ENCODE results near the gene PGAP1.

PGAP1 gene

DNA sequence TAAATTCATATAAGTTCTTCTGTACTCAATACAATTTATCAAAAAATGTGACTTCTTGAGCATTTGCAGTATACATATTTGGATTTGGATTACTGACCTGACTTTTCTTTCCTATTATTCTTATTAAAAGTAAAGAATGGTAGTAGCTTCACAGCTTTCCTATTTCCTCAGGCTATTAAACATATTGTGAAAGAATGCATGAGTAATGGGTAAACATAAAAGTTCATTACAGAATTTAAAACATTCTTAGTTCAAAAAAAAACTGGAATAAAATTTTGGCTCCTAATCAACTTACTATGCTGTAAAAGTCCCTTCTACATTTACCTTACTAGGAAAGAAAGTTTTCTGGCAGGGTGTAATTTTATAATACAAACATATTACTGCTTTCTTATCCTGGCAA, 90.1 kb downstream of the PGAP1 start:
- TF ChIP-seq SUZ12 (IDR thresholded peaks at IDR 0.05; ENCODE audit: extremely low read depth, insufficient read depth, insufficient read length) (no peak), ZNF274 (IDR thresholded peaks at IDR 0.05; ENCODE audit: low read depth, low read length) (no peak), YY1 (IDR thresholded peaks at IDR 0.05; ENCODE audit: insufficient read depth, insufficient read length) (no peak)
- DNase-seq (ENCODE audit: low read depth, low spot score): no peak
- Histone ChIP-seq H3K36me3 (ENCODE audit: insufficient read depth, insufficient read length, low read length) (peaks cover 23% of the 10 kb centered on the region), H3K27me3 (ENCODE audit: insufficient read depth, insufficient read length) (no peaks in the 10 kb centered on the region), H3K9ac (ENCODE audit: insufficient read length, low read depth) (no peak overlapping the region), H3K4me3 (ENCODE audit: insufficient read length, low read depth) (no peak overlapping the region), H3K4me1 (ENCODE audit: insufficient read depth, insufficient read length) (no peaks in the 10 kb centered on the region), H3K9me3 (ENCODE audit: insufficient read depth, low read length) (no peaks in the 10 kb centered on the region)

DNA sequence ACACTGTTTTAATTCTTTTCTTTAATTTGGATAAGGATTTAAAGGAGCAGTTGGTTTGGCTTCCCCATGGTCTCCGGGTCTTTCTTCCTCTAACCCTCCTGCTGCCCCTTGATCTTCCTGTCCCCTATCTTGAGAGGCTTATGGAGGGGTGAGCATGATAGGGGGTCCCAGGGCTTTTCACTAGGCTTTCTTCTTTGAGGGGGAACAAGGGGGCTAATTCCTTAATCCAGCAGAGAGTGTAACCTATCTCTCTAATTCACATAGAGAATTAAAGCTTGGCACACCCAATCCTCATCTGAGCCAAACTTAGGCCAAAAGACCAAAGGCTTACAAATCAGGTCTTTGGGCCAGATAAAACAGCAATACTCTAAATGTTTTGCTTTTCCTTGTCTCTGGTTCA, 95.8 kb downstream of the PGAP1 start:
- no peak overlapping the region for H3K4me3 ChIP-seq (ENCODE audit: insufficient read length, low read depth)
- H3K9me3 ChIP-seq (ENCODE audit: insufficient read depth, low read length): no peaks in the 10 kb centered on the region
- no peaks in the 10 kb centered on the region for H3K27me3 ChIP-seq (ENCODE audit: insufficient read depth, insufficient read length)
- TF ChIP-seq SUZ12 (IDR thresholded peaks at IDR 0.05; ENCODE audit: extremely low read depth, insufficient read depth, insufficient read length) (no peak), YY1 (IDR thresholded peaks at IDR 0.05; ENCODE audit: insufficient read depth, insufficient read length) (no peak), ZNF274 (IDR thresholded peaks at IDR 0.05; ENCODE audit: low read depth, low read length) (no peak)
- H3K9ac ChIP-seq (ENCODE audit: insufficient read length, low read depth): no peak overlapping the region
- no peaks in the 10 kb centered on the region for H3K36me3 ChIP-seq (ENCODE audit: insufficient read depth, insufficient read length, low read length)
- H3K4me1 ChIP-seq (ENCODE audit: insufficient read depth, insufficient read length): no peaks in the 10 kb centered on the region
- no peak for DNase-seq (ENCODE audit: low read depth, low spot score)

DNA sequence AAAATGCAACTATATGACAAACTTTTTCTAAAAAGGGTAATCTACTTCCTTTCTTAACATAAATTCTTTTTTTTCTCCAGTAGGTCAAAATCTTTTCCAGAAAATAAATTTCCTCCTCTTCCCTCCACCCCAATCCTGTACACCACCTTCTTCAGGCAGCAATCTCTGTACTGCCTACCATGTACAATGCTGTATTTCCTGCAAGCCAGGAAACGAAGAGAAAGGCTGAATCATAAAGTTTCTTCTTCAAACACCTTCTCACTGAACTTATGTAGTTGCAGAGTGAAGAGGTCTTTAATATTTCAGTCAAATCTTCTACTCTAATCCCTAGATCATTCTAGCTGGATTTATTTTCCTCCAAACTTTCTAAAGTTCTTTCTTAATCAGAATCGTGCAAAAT, 99.2 kb downstream of the PGAP1 start:
- Histone ChIP-seq H3K36me3 (ENCODE audit: insufficient read depth, insufficient read length, low read length) (no peaks in the 10 kb centered on the region), H3K9me3 (ENCODE audit: insufficient read depth, low read length) (no peaks in the 10 kb centered on the region), H3K9ac (ENCODE audit: insufficient read length, low read depth) (no peak overlapping the region), H3K4me3 (ENCODE audit: insufficient read length, low read depth) (no peak overlapping the region), H3K27me3 (ENCODE audit: insufficient read depth, insufficient read length) (no peaks in the 10 kb centered on the region), H3K4me1 (ENCODE audit: insufficient read depth, insufficient read length) (no peaks in the 10 kb centered on the region)
- no peak for TF ChIP-seq YY1 (IDR thresholded peaks at IDR 0.05; ENCODE audit: insufficient read depth, insufficient read length)
- TF ChIP-seq ZNF274 (IDR thresholded peaks at IDR 0.05; ENCODE audit: low read depth, low read length): no peak
- TF ChIP-seq SUZ12 (IDR thresholded peaks at IDR 0.05; ENCODE audit: extremely low read depth, insufficient read depth, insufficient read length): no peak
- no peak for DNase-seq (ENCODE audit: low read depth, low spot score)

DNA sequence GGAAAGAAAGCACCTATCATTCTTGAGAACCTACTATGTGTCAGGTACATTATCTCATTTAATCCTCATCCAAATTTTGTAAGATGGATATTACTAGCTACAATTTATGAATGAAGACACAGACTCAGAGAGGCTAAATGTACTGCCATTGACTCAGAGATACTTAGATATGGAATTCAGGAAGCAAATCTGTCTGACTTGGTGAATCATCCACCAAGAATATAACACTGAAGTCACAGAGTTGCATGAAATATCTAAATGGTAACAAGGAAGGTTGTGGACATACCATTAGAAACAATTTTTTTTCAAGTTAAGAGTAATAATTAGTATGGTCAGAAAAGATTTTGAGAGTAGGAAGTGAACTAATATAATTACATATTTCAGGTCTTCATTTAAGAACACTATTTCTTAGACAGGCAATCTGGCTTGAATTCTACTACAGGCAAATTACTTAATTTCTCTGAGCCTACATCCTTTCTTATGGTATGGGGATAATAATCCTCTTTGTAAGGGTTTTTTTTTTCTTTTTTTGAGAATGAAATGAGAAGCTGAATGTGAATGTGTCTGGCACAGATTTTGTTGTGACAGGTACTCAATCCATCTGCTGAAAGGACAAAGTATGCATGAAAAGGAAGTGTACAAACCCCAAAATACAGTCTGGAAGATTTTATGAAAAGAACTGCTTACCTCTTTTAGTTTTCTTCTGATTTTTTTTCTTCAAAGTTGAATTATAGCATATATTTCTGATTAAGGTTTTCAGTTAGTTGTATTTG, 102.6 kb downstream of the PGAP1 start:
- DNase-seq (ENCODE audit: low read depth, low spot score): no peak
- no peaks in the 10 kb centered on the region for H3K4me1 ChIP-seq (ENCODE audit: insufficient read depth, insufficient read length)
- no peaks in the 10 kb centered on the region for H3K27me3 ChIP-seq (ENCODE audit: insufficient read depth, insufficient read length)
- H3K9ac ChIP-seq (ENCODE audit: insufficient read length, low read depth): no peak overlapping the region
- no peaks in the 10 kb centered on the region for H3K36me3 ChIP-seq (ENCODE audit: insufficient read depth, insufficient read length, low read length)
- H3K4me3 ChIP-seq (ENCODE audit: insufficient read length, low read depth): no peak overlapping the region
- TF ChIP-seq YY1 (IDR thresholded peaks at IDR 0.05; ENCODE audit: insufficient read depth, insufficient read length) (no peak), SUZ12 (IDR thresholded peaks at IDR 0.05; ENCODE audit: extremely low read depth, insufficient read depth, insufficient read length) (no peak), ZNF274 (IDR thresholded peaks at IDR 0.05; ENCODE audit: low read depth, low read length) (no peak)
- peaks cover 5% of the 10 kb centered on the region; the same call in 1 of the 2 replicates for H3K9me3 ChIP-seq (ENCODE audit: insufficient read depth, low read length)

DNA sequence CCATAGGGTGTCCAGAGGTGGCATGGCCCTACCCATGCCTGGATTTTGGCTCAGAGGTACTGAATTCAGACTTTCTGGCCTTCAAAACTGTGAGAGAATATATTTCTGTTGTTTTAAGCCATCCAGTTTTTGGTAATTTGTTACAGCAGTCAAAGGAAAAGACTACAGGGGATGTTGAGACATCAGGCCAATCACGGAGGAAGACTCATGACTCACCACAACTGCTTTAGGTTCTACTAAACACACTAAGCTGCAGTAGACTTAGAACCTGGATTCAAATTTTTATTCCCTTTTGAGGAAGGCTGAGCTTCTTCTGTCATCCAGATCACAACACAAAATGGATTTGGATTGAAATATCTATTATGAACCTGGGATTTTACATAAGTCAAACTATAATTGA, 105.3 kb downstream of the PGAP1 start:
- Histone ChIP-seq H3K4me3 (ENCODE audit: insufficient read length, low read depth) (no peak overlapping the region), H3K27me3 (ENCODE audit: insufficient read depth, insufficient read length) (no peaks in the 10 kb centered on the region), H3K9ac (ENCODE audit: insufficient read length, low read depth) (no peak overlapping the region), H3K36me3 (ENCODE audit: insufficient read depth, insufficient read length, low read length) (no peaks in the 10 kb centered on the region), H3K9me3 (ENCODE audit: insufficient read depth, low read length) (peaks cover 28% of the 10 kb centered on the region; the same call in 1 of the 2 replicates), H3K4me1 (ENCODE audit: insufficient read depth, insufficient read length) (no peaks in the 10 kb centered on the region)
- TF ChIP-seq YY1 (IDR thresholded peaks at IDR 0.05; ENCODE audit: insufficient read depth, insufficient read length): no peak
- no peak for TF ChIP-seq SUZ12 (IDR thresholded peaks at IDR 0.05; ENCODE audit: extremely low read depth, insufficient read depth, insufficient read length)
- no peak for TF ChIP-seq ZNF274 (IDR thresholded peaks at IDR 0.05; ENCODE audit: low read depth, low read length)
- DNase-seq (ENCODE audit: low read depth, low spot score): no peak

DNA sequence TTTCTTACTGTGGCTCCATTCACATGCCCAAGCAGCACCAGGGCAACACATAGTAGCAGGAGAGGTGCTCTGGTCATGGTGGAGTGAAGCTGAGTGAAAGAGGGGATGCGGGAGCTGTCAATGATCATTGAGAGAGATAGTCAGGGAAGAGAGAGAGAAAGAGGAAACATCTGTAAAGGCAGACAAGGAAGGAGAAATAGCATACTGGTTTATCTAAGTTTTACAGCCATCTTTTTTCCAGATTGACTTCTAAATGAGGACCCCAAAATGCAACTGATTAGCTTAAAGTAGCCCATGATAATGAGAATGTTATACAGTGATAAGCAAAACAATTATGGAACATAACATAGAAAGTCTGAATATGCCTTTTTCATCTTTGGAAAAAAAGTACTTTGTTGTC, 117.2 kb downstream of the PGAP1 start, which contains the start of gene C2orf66:
Gene C2orf66 (minus strand): TSS at position 96 of the 400 bp plus-strand sequence. CDS start 19 bp downstream, at position 77.
- TF ChIP-seq ZNF274 (IDR thresholded peaks at IDR 0.05; ENCODE audit: low read depth, low read length) (no peak), YY1 (IDR thresholded peaks at IDR 0.05; ENCODE audit: insufficient read depth, insufficient read length) (no peak), SUZ12 (IDR thresholded peaks at IDR 0.05; ENCODE audit: extremely low read depth, insufficient read depth, insufficient read length) (no peak)
- H3K9me3 ChIP-seq (ENCODE audit: insufficient read depth, low read length): no peaks in the 10 kb centered on the region; the same call in 1 of the 2 replicates
- no peak within 1 kb of the TSS for H3K9ac ChIP-seq (ENCODE audit: insufficient read length, low read depth)
- no peaks in the 10 kb centered on the region for H3K36me3 ChIP-seq (ENCODE audit: insufficient read depth, insufficient read length, low read length)
- H3K4me3 ChIP-seq (ENCODE audit: insufficient read length, low read depth): no peak within 1 kb of the TSS
- DNase-seq (ENCODE audit: low read depth, low spot score): no peak
- H3K27me3 ChIP-seq (ENCODE audit: insufficient read depth, insufficient read length): no peaks in the 10 kb centered on the region
- H3K4me1 ChIP-seq (ENCODE audit: insufficient read depth, insufficient read length): no peaks in the 10 kb centered on the region

DNA sequence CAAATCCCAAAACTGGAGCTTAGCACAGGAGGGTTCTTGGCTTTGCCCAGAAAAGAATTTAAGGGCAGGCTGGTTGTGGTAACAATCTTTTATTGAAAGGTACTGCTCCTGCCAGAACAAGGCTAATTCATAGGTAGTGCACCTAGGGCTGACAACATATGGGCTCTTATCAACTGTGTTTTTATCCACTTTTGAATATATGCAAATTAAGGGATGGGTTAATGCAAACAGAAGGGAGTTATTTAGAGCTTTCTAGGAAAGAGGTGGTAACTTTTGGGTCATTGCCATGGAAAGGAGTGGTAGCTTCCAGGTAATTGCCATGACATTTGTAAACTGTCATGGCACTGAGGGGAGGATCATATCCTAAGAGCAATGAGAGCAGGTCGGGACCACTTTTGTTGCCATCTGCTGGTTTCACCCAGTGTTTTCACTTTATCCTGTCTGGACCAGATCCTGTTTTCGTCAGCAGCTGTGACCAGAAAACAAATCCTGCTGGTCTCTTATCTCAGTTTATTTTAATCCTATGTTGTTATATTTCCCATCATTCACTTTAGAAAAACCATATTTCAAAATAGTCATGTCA, 118.3 kb downstream of the PGAP1 start:
- TF ChIP-seq YY1 (IDR thresholded peaks at IDR 0.05; ENCODE audit: insufficient read depth, insufficient read length) (no peak), SUZ12 (IDR thresholded peaks at IDR 0.05; ENCODE audit: extremely low read depth, insufficient read depth, insufficient read length) (no peak)
- H3K4me1 ChIP-seq (ENCODE audit: insufficient read depth, insufficient read length): no peaks in the 10 kb centered on the region
- H3K4me3 ChIP-seq (ENCODE audit: insufficient read length, low read depth): no peak overlapping the region
- H3K27me3 ChIP-seq (ENCODE audit: insufficient read depth, insufficient read length): no peaks in the 10 kb centered on the region
- no peaks in the 10 kb centered on the region for H3K9me3 ChIP-seq (ENCODE audit: insufficient read depth, low read length)
- H3K36me3 ChIP-seq (ENCODE audit: insufficient read depth, insufficient read length, low read length): no peaks in the 10 kb centered on the region
- no peak overlapping the region for H3K9ac ChIP-seq (ENCODE audit: insufficient read length, low read depth)
- no peak for DNase-seq (ENCODE audit: low read depth, low spot score)
